ENCODE data around the gene NCOA3.
"Not testable (repeated sequence)": the region's sequence is repeated elsewhere in the genome, so short reads cannot be mapped to it uniquely, and the experiment has no call there.

Gene NCOA3

GRCh38 chr20:47540443-47541354 lies 39.0 kb downstream of the NCOA3 start:
- no peak for DNase-seq

GRCh38 chr20:47541355-47541922 lies 39.8 kb downstream of the NCOA3 start:
- DNase-seq: no peak

DNA sequence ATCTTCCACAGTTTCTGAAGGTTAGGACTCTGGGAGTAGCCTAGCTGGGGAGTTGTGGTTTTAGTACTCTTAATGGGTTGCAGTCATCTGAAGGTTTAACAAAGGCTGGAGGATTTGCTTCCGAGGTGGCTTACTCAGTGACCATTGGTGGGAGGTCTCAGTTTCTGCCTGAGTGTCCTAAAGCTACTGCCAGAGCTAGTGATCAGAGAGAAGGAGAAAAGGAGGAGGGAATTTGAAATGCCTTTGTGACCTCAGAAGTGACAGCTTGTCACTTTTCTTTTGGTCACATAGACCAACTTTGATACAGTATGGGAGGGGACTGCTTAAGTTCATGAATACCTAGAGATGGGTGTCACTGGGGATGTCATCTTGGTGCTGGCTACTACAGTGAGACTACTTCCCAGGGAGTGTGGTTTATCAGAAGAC lies 41.3 kb downstream of the NCOA3 start:
- DNase-seq: no peak

DNA sequence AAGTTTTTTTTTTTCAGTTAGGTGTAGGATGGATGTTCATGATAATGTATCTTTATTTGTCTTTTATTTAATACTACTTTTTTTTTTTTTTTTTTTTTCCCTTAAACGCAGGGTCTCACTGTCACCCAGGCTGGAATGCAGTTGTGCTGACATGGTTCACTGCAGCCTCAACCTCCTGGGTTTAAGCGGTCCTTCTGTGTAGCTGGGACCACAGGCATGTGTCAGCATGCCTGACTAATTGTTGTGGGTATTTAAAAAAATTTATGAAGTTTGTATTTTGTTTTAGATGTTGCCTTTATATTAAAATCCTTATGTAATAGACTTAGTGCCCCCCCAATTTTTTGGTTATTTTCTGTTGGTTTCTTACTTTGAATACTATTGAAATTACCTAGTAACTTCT lies 42.6 kb downstream of the NCOA3 start:
- no peak for DNase-seq

DNA sequence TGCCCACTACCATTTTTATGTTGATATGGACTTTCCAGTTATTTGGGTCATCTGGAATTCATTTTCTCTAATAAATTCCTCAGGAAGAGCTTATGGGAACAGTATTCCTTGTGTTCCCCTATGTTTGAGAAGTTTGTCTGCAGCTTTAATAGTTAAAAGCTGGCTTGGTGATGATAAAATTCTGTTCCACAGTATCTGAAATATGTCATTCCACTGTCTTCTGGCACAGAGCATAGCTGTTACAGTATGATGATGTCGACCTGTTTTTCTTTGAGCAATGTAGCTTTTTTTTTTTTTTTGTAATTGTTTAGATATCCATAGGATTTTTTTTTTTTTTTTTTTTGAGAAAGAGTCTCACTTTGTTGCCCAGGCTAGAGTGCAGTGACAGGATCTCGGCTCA lies 43.2 kb downstream of the NCOA3 start:
- no peak for DNase-seq

DNA sequence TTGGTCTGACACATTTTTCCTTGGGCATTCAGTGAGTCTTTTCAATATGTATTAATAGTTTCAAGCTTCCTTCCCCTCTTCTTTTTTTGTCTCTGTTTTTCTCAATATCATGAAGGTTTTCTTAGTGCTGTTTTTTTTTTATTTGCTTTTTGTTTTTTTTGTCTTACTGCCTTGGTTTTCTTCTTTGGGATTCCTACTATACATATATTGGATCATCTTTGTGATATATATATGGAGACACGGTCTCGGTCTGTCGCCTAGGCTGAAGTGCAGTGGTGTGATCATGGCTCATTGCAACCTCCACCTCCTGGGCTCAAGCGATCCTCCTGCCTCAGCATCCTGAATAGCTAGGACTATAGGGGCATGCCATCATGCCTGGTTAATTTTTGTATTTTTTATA lies 43.8 kb downstream of the NCOA3 start:
- DNase-seq: no peak

DNA sequence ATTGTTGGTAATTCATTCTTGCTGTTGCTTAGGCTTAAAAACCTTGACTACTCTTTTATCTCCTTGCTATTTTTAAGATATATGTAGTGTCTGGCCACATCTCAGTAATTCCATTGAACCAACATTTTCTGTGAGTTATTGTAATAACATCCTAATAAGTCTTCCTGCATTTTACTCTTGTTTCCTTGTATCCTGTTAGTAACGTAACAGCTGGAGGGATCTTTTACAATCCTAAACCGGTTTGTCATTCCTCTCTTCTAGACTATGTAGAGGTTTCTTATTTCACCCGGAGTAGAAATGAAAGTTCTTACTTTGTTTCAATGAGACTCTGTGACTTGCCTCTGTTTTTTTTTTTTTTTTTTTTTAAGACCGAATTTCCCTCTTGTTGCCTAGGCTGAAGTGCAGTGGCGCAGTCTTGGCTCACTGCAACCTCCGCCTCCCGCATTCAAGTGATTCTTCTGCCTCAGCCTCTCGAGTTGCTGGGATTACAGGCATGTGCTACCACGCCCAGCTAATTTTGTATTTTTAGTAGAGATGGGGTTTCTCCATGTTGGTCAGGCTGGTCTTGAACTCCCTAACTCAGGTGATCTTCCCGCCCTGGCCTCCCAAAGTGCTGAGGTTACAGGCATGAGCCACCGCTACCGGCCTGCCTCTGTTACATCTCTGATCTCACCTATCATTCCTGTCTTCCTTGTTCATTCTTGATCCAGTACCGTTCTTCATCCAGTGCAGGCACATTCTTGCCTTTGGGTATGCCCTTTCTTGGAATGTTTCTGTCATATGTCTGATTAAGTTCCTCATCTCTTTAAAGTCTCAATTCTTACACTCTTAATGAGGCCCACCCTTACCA lies 44.7 kb downstream of the NCOA3 start:
- no peak for DNase-seq

DNA sequence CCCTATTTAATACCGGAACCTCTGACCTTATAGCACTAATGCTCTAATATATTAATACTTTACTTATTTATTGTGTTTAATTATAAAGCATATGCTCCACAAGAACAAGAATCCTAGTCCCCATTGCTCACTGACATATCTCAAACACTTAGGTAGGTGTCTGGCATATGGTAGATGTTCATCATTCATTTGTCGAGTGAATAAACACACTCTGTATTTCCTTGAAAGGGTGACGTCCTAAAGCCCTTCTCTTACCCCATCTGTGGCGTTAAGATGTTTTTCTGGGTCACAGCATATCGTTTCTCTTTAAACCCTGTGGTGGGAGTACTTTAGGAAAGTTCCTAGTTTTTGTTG lies 45.3 kb downstream of the NCOA3 start:
- no peak for DNase-seq

DNA sequence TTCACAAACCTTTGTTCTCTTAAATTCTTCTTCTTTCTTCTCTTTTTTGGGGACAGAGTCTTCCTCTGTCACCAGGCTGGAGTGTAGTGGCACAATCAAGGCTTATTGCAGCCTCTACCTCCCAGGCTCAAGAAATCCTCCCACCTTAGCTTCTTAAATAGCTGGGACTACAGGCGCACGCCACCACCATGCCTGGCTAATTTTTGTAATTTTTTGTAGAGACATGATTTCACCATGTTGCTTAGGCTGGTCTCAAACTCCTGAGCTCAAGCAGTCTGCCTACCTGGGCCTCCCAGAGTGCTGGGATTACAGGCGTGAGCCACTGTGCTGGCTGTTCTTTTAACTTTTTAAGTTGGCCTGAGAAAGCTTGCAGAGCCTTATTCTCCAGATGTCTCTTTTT lies 48.0 kb downstream of the NCOA3 start:
- DNase-seq: no peak

- DNase-seq: no peak
Measured at GRCh38 chr20:47551222-47551621, 49.5 kb downstream of the NCOA3 start.

DNA sequence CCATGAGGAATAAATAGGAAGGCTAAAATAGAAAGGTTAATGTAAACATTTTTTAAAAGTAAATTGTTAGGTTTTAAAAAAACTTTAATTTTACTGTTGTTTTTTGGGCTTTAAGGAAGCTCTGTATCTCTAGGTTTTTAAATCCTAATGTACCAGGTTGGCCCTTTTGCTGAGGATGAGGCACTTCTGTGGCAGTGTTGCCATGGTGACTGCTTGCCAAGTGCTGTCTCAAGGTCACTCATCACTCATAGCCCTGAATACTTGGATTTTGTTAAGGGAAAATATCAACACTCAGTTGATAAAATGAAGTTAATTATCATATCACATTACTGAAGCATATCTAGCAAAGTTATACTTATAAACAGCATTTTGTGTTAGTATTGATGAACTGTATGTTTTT lies 50.2 kb downstream of the NCOA3 start:
- DNase-seq: no peak

GRCh38 chr20:47552996-47553395 lies 51.3 kb downstream of the NCOA3 start:
- DNase-seq: no peak

DNA sequence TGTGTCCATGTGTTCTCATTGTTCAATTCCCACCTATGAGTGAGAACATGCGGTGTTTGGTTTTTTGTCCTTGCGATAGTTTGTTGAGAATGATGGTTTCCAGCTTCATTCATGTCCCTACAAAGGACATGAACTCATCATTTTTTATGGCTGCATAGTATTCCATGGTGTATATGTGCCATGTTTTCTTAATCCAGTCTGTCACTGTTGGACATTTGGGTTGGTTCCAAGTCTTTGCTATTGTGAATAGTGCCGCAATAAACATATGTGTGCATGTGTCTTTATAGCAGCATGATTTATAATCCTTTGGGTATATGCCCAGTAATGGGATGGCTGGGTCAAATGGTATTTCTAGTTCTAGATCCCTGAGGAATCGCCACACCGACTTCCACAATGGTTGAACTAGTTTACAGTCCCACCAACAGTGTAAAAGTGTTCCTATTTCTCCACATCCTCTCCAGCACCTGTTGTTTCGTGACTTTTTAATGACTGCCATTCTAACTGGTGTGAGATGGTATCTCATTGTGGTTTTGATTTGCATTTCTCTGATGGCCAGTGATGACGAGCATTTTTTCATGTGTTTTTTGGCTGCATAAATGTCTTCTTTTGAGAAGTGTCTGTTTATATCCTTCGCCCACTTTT lies 52.0 kb downstream of the NCOA3 start:
- not testable (repeated sequence) for DNase-seq

DNA sequence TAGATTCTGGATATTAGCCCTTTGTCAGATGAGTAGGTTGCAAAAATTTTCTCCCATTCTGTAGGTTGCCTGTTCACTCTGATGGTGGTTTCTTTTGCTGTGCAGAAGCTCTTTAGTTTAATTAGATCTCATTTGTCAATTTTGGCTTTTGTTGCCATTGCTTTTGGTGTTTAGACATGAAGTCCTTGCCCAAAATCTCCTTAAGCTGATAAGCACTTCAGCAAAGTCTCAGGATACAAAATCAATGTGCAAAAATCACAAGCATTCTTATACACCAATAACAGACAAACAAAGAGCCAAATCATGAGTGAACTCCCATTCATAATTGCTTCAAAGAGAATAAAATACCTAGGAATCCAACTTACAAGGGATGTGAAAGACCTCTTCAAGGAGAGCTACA lies 52.6 kb downstream of the NCOA3 start:
- not testable (repeated sequence) for DNase-seq

GRCh38 chr20:47557218-47557617 lies 55.5 kb downstream of the NCOA3 start:
- no peak for DNase-seq

DNA sequence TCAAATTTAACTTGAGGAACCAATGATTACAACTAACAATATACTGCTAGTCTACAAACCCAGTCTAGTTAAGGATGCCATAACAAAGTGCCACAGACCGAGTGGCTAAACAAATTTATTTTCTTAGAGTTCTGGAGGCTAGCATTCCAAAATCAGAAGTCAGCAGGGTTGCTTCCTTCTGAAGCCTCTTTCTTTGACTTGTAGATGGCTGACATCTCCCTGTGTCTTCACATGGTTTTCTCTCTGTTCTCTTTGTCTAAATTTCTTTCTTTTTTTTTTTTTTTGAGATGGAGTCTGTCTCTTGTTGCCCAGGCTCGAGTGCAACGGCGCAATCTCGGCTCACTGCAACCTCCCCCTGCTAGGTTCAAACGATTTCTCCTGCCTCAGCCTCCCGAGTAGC lies 56.1 kb downstream of the NCOA3 start:
- no peak for DNase-seq

- DNase-seq: no peak
Measured at GRCh38 chr20:47558295-47559066, 56.8 kb downstream of the NCOA3 start.

DNA sequence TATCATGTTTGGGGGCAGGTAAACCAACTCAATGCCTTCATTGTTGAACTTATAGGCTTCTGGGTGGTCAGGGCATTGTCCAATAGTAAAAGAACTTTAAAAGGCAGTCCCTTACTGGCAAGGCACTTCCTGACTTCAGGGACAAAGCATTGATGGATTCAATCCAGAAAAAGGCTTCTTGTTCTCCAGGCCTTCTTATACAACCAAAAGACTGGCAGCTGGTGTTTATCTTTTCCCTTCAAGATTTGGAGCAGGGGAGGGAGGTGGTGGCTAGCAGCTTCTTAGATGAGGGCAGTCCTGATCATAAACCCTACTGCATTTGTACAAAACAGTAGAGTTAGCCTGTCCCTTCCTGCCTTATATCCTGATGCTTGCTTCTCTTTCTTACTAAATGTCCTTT lies 57.5 kb downstream of the NCOA3 start:
- no peak for DNase-seq

DNA sequence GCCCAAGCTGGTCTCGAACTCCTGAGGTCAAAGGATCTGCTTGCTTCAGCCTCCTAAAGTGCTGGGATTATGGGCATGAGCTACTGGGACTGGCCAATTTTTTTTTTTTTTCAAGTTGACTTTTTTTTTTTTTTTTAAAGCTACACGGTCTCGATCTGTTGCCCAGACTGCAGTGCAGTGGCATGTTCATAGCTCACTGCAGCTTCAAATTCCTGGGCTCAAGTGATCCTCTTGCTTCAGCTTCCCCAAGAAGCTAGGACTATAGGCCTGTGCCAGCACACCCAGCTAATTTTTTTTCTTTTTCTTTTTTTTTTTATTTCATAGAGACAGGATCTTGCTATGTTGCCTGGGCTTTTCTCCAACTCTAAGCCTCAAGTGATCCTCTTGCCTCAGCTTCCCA lies 59.5 kb downstream of the NCOA3 start:
- no peak for DNase-seq

DNA sequence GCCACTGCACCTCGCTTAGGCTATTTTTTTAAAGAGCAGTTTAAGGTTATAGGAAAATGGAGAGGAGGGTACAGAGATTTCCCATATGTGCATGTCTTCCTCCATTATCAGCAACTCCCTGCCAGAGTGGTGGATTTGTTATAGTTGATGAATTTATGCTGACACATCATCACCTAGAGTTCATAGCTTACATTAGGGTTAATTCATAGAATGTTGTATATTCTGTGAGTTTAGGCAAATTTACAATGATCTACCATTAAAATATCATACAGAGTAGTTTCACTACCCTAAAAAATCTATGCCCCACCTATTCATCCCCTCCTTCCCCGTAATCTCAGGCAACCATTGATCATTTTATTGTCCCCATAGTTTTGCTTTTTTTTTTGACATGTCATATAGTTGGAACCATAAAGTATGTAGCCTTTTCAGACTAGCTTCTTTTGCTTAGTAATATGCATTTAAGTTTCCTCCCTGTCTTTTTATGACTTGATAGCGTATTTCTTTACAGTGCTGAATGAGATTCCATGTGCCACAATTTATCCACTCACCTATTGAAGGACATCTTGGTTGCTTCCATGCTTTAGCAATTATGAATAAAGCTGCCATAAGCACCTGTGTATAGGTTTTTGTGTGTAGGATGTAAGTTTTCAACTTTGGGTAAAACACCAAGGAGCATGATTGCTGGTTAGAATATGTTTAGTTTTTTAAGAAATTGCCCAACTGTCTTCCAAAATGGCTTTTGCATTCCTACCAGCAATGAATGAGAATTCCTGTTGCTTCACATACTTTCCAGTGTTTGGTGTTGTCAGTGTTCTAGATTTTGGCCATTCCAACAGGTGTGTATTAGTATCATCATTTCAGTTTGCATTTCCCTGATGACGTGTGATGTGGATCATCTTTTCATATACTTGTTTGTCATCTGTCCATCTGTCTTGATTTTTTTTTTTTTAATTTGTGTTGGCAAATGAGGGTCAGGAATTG lies 60.2 kb downstream of the NCOA3 start:
- DNase-seq: no peak

DNA sequence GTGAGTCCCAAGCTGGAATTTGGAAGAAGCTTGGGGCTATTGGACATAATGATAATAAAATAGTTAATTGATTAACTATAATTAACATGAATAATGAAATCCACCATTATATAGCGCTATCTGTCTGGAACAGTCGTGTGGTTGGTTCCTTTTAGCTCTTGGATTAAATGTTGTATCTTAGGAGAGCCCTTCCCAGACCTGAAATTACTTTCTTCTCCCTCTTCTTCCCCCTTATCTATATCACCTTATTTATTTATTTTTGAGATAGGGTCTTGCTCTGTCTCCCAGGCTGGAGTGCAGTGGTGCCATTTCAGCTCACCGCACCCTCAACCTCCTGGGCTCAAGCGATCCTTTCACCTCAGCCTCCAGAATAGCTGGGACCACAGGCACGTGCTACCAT lies 64.6 kb downstream of the NCOA3 start:
- DNase-seq: no peak

All from activated CD4-positive, CD25-positive, alpha-beta regulatory T cell treated with anti-CD3 and anti-CD28 coated beads, Interleukin-2, amount 50 U/mL, for 72 hours (primary cell).